Left renal cortex interstitium (tissue), 4 donors: ENCODE measurements around the gene ATP13A3. TPM values are rescaled to one million over a fixed set of nuclear protein-coding genes. Genes with fewer than 3 reads are reported as not detected.

ENCODE experiments used
- DNase-seq, 4 donors: peaks; one replicate each; pipeline ENCODE4 v3.0.0-alpha.2; 2013; ENCODE audit warnings: low read depth in 4 of 4, low spot score in 2 of 4, missing footprints in 1 of 4
- polyA plus RNA-seq, 4 donors: library from polyadenylated mRNA; unstranded; fragments of 120-200 nt; gene quantifications; one replicate each; pipeline ENCODE4 v1.2.1, GENCODE V29; 2013; ENCODE audit not compliant: insufficient read length in 4 of 4

Gene ATP13A3
- polyA plus RNA-seq, 4 donors = 84.8 to 124 (median 91.5) TPM

DNA sequence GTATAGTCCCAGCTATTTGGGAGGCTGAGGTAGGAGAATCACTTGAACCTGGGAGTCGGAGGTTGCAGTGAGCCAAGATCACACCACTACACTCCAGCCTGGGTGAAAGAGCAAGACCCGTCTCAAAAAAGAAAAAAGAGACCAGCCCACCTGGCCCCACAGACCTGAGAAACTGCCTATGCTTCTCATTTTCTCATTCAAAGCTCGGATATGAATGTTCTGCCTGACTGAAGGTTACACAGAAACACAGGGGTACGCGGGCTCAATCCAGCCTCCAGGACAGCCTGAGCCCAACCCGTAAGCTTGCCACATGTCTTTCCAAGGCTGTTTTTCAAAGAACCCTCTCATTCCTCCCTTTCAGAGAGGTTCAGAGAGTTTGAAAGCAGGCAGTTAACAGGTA, 107.6 kb downstream of the ATP13A3 start:
- no peak for DNase-seq

DNA sequence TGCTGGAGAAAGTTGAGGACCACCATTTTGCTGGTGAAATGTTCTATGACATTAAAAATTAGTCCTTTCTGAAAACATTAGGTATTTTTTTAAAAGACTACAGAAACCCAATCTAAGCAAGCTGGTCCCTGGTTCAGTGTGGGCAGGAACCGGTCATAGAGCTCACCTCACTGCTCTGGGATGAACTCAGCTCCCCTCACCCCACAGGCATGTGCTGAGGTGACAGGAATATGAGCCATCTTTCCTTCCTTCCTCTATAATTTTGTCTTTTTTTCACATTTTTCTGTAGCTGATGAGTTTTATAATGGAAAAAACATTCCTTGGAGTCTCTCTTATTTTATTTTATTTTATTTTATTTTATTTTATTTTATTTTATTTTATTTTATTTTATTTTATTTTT, 109.1 kb downstream of the ATP13A3 start:
- no peak for DNase-seq

DNA sequence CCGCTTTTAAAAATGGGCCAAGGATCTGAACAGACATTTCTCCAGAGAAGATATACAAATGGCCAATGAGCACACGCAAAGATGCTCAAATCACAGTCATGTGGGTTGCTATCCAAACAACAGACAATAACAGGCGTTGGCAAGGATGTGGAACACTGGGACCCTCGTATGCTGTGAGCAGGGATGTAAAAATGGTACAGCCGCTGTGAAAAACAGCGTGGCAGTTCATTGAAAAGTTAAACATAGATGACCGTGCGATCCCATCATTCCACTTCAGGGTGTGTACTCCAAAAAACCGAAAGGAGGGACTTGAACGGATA, 110.6 kb downstream of the ATP13A3 start:
- DNase-seq = no peak

DNA sequence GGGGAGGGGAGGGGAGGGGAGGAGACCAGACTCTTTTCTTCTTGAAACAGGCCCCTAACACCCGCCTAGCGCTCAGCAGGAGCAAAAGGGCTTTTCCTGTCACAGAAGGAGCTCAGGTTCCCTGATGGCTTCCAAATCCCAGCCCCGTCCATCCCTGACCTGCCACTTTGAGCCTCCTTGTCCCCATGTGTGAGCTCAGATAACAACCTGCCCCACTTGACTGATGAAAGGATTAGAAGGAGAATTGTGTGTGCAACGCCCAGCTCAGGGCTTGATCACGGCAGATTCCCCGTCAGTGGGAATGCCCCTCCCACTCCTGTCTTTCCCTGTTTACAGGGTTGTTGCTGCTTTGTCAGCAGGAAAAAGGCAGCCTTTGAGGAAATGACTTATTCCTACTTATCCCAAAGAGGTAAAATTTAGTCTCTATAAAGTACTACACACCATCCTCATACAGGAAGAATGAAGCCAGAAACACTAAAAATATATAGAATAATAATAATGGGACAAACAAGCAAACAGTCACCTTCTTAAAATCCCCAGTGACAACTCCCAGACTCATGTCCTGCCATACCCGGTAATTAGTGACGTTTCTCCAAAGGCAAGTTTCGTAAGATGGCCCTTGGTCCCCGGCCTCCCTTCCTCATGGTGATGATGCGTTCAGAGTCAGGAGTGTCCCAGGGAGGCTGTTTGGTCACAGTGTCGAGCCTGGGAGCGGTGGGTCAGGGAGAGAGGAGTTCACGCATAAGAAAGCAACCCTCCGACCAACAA, 111.1 kb downstream of the ATP13A3 start:
- DNase-seq = no peak

DNA sequence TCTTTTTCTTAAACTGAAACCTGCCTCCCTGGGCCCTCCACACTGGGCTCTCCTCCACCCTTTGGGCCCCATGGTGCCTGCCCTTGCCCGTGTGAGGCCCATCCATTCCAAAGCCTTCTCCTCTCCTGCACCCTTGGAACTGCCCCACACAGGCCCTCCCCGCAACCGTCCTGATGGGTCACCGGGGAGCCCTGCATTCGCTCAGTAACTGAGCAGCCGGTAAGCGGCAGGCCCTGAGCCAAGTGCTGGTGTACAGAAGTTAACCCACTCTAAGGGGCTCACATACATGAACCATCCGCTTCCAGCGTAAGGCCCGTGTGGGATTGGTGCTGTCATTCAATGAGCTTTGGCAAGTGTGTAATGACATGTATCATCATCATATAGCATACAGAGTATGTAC, 111.9 kb downstream of the ATP13A3 start:
- DNase-seq = no peak

DNA sequence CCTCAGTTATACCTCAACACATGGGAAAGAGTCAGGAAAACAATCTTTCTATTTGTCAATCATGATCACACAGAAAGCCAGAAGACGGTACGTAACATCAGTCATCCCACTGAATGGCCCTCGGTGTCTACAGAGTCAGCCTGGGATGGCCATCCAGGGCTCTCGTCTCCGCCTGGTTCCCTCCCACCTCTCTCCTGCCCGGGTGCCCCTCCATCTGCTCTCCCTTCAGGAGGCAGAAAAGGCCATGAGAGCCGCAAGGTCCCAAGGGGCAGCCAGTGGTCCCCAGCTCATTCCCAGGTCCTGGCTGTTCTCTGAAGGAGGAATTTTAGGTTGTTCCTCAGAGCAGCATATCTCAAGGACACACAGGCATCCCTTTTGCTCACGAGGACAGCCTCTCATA, 112.9 kb downstream of the ATP13A3 start:
- DNase-seq = no peak

DNA sequence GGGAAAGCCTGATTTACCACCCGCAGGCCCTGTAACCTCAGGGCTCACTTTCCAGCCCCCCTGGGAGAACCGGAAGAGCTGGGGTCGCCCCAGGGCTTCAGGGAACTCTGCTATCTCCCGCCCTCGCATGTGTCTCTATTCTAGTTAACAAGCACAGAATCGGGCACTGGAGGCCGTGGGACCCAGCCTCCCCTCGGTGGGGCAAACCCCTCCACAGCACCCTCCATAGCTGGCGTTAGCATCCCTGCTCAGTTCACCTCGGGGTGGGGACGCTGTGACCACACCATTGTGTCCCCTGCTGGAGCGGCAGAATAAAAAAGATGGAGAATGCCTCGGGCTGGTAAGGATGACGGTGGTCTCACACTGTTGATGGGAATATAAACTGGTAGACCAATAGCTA, 113.8 kb downstream of the ATP13A3 start:
- no peak for DNase-seq

DNA sequence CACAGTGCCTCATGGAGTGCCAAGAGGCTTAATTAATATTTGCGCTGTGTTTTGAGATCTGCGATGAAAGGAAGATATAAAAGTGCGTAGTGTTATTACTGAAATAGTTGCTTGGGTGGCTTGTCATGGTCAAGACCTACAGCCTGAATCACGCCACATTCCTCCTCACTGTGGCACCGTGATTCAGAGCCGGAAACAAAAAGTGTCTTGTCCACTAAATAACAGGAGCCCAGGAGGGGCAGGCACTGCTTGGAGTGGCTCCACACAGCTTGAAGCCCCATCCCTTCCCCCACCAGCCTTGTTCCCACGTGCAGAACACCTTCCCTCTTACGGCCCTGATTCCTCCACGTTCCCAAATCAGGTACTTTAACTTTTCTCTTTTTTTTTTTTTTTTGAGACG, 116.0 kb downstream of the ATP13A3 start:
- DNase-seq = no peak

DNA sequence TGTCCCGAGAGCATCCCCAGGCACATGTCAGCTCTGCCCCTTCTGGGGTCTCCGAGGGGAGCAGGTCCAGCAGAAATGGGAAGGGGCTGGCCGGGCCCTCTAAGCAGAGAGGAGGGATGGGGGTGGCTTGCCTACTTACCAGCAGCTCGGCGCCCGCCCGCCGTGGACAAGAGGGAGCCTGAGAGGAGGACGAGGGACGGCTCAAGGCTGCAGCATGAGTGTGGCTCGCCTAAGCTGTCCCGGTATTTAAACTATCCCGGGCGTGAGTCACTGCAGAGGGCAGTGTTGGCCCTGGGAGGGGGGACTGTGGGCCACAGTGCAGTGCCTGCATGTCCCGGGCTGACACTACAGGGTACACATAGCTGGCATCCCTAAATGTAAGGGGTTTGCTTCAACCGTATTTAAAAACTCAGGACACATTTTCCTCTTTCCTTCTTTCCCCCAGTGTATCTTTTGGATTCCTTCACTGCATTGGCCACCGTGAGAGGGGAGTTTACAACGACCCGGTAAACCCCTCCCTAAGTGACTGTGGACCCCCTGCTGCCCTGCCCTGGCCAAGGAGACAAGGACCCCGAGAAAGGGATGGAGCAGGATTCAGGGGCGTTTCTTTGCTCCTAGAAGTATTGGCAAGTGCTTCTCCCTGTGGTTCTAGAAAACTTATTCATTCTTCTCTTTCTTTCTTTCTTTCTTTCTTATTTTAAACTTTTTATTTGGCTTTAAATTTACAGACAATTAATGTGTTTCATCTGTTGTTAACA, 117.1 kb downstream of the ATP13A3 start, which contains the start of gene LRRC15:
TSS of gene LRRC15 (minus strand) at position 222 of the 758 bp plus-strand sequence. CDS start 8,700 bp downstream, outside the sequence.
- no peak for DNase-seq

DNA sequence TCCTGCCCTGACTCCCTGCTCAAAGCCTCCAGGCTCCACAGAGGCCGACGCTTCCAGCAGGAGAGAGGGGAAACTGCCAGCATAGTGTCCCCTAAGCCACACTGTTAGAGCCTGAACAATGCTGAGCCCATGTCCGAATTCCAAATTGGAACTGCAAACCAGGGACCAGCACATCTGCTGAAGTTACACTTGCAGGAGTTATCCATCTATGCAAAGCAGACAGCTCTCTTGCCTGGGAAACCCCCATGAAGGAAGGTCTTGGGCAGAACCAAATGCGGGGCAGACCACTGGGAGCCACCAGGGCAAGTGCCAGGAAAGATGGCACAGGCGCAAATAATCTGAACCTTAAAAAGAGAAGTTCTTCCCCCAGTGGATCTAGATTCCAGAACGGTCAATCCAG, 117.9 kb downstream of the ATP13A3 start:
- DNase-seq = no peak

DNA sequence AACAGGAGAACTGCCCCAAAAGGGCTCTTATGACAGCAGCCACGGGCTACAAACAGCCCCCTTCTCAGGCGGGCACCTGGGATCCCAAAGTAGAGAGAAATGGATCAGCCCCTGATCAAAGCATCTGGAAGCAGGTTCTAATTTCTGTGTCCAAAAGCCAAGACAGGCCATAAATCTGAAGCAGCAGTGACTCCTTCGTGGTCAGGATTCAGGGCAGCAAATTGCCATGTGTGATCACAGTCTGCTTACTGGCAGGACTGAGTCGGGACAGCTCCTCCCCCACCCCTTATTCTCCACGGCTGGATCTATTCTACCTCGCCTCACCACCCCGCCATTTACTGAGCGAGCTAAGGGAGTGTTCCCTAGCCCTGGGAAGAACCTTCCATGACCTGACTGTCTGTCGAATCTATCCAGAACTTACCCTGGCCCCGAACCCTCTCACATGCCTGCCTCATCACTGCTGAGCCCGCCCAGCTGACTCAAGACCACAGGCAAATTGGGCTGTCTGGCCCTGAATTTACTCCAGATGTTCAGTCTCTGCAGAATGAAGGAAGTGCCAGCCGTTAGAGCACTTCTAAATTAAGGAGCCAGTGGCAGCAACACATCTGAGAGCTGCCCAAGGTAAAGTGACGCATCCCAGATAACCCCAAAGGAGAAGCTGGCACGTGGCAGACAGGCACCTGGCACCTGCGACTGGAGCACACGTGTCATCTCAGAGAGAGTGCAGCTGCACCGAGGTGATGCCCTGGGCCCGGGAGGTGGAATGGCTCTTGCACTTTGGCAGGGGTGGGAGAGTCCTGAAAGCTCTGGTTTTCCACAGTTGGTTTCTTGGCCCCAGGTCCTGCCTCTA, 118.6 kb downstream of the ATP13A3 start:
- DNase-seq = no peak

DNA sequence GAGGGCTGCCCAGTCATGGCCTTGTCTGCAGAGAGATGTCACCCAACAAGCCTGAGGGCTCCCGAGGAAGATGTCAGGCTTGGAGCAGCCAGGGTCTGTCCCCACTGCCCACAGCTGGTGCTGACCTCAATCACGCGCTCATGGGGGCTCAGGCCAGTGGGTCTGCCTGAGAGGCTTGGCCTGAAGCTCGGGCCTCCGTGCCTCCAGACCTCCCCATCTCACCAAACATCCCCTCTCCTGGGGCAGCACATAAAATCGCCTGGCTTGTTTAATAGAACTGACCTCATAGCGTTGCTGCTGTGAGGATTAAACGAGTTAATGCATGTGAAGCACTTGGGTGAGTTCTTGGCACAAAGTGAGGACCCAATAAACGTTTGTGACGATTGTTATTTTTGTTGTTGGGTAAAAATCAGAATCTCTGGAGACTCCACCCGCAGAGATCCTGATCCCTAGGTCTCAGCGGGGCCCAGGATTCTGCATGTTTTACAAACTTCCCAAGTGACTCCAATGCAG, 120.8 kb downstream of the ATP13A3 start:
- no peak for DNase-seq

DNA sequence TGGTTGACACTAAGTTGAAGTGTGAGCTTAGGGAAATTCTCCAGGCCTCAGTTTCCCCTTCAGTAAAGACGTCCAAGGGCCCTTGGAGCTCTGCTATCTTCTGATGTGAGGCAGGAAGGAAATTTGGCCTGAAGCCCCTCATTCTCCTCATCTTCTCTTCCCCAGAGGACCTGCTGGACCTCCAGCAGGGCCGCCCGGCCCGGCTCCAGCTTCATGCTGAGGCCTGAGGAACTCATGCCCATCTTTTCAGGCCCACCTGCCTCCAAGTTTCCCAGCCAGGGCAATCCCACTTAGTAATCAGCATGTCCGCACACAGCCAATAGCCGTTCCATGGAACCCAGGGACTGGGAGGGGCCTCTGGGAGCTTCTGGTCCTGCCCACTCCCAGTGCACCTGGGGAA, 121.3 kb downstream of the ATP13A3 start:
- DNase-seq = no peak

DNA sequence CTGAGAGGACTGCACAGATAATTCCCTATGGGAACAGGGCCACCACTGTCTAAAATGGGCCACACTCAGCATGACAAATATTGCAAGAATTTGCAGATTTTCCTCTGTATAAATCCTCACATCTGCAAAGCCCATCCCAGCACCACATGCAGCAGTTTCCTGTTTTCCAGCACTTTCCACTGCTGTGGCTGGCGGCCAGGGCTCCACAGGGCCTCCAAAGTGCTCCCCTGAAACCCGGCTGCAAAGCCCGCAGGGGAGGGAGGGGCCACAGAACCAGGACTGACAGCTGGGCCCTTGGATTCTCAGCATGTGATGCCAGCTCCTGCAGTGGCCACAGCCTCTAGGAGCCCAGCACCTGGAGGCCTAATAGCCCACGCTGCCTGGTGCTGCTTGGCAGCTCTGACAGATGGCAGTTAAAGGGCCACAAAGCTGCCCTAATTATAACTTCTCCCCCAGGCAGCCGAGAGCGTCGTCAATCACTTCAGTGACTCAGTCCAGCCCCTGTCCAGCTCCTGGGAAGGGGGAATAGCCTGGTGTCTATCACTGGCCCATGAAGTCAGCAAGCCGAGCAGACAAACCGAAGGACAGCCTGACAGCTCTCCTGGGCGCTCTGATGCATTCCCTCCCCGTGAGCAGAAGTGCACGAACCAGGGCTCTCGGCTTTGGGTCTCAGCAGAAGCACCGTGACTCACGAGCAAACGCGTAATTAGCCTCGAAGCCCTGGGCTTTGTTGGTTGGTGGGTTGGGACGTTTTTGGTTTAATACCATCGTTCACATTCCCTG, 122.0 kb downstream of the ATP13A3 start:
- peak in 1 of 4 donors; percentile 15 for DNase-seq

DNA sequence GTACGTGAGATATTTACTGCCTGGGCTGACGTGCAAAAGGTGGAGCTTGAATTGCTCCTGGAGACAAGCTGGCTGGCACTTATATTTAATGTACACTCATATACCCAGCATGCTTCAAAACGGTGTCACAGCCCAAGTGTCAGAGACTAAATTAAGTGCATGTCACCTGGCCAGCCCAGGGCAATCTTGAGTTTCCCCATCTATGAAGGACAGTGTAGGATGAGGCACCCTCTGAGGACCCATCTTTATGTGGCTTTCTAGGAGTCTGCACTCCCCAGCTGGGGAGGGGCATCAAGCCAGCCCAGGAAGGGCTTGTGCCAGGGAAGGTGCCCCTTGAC, 122.5 kb downstream of the ATP13A3 start:
- no peak for DNase-seq

DNA sequence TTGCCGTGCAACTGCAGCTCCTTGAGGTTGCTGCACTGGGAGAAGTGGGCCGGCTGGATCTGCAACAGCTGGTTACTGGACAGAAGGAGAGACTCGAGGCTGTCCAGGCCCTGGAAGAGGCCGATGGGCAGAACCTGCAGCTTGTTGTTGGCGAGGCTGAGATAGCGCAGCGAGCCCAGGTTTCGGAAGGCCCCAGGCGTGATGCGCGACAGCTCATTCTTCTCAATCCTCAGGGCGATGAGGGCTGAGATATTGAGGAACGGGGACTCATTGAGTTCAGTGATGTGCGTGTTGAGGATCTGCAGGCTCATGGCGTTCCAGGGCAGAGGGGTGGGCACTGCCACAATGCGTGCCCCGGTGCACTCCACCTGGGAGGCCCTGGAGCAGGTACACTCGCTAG, 126.2 kb downstream of the ATP13A3 start:
- DNase-seq = no peak

DNA sequence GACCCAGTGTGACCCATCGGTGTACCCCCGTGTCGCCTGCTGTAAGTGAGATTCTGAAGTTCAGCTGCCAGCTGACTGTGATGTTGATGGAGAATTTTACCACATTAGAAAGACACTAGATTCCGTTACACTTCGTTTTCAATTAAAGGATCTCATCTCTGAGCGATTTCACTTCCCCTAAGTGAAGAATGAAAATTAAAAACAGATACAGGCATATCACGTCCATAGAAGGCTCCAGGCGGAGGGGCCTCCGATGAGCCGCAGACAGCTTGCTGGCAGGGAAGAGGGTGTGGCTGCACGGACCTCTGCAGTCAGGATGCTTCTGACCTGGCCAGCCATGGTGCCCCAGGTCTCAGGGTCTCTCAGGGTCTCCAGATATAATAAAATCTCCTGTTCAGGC, 129.1 kb downstream of the ATP13A3 start:
- DNase-seq = no peak

DNA sequence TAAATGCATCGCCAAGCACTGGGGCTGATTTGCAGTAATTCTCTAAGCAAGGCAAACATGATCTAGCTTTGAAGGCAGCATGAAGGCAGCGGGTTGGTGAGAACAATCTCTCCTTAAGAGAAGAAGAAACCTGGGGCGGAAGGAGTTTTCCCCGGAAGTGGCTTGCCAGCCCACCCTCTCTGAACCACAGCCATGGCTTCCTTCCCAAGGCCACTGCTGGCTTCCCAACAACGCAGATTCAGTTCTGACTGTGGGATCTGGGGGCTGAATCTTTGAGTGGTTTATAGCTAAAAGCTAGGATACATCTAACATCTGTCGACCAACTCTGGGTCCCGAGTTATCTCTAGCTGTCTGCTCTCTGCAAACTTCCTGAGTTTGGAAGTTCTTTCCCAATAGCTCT, 131.4 kb downstream of the ATP13A3 start:
- DNase-seq = no peak

DNA sequence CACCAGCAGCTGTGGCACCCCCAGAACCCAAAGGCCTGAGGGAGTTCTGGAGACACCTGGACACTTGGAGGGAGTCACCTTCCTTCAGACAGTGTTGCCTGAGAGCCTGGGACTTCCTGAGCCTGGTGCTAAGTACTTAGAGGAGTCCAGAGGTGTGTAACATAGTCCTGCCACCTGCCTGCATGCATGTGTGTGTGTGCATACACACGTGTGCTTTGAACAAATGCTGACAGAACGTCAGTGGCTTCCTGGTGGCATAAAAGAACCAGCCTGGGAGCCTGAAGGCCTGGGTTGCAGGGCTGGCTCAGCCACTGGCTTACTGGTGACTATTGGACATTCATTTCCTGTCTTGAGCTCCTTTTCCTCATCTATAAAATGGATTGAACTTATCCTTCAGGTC, 132.5 kb downstream of the ATP13A3 start:
- DNase-seq = no peak
